Activated CD8-positive, alpha-beta T cell treated with anti-CD3 and anti-CD28 coated beads, Interleukin-2, amount 10 ng/mL, durations not matched to agents 7 days and 5 days (primary cell): ENCODE results near the gene MAZ. TPM values are rescaled to one million over a fixed set of nuclear protein-coding genes. Genes with fewer than 3 reads are reported as not detected.
"Not testable (repeated sequence)": the region's sequence is repeated elsewhere in the genome, so short reads cannot be mapped to it uniquely, and the experiment has no call there.

Source experiments
- ATAC-seq: fragments of 150-1000 bp; cut with Tn5 transposase; one replicate; pipeline ENCODE4 v1.10.0; 2021; ENCODE audit warnings: moderate library complexity
- CTCF ChIA-PET: fragments of 350-600 bp; sonication (Branson Sonifier 250); formaldehyde crosslinking; loops from one replicate; lab custom pipeline; 2021; ENCODE audit warnings: antibody characterized with exemption; lab: Charles Lee
- POLR2A ChIA-PET: fragments of 350-600 bp; sonication (Branson Sonifier 250); formaldehyde crosslinking; loops from one replicate; lab custom pipeline; 2021; ENCODE audit warnings: antibody characterized with exemption; lab: Charles Lee
- DNase-seq: peaks from one replicate; pipeline ENCODE4 v3.0.0-alpha.2; 2020
- H3K27ac Mint-ChIP-seq: one replicate; pipeline ENCODE4 v1.8.0; 2021; ENCODE audit warnings: mild to moderate bottlenecking, mixed read lengths
- H3K27me3 Mint-ChIP-seq: one replicate; pipeline ENCODE4 v1.8.0; 2021; ENCODE audit warnings: low read depth, mixed read lengths
- H3K36me3 Mint-ChIP-seq: one replicate; pipeline ENCODE4 v1.8.0; 2021; ENCODE audit warnings: low read depth, mixed read lengths
- H3K4me1 Mint-ChIP-seq: one replicate; pipeline ENCODE4 v1.8.0; 2021; ENCODE audit warnings: low read depth, mixed read lengths
- H3K4me3 Mint-ChIP-seq: one replicate; pipeline ENCODE4 v1.8.0; 2021; ENCODE audit warnings: mild to moderate bottlenecking, mixed read lengths
- H3K9me3 Mint-ChIP-seq: one replicate; pipeline ENCODE4 v1.8.0; 2022; ENCODE audit warnings: mixed read lengths; ENCODE audit not compliant: insufficient read depth
- total RNA-seq, 2 experiments: library from RNA; stranded (reverse); gene quantifications; one replicate each; pipeline ENCODE4 v1.2.3, GENCODE V29; 2021

The MAZ gene
- 100 to 1,000 TPM; 455 to 494 TPM for total RNA-seq

DNA sequence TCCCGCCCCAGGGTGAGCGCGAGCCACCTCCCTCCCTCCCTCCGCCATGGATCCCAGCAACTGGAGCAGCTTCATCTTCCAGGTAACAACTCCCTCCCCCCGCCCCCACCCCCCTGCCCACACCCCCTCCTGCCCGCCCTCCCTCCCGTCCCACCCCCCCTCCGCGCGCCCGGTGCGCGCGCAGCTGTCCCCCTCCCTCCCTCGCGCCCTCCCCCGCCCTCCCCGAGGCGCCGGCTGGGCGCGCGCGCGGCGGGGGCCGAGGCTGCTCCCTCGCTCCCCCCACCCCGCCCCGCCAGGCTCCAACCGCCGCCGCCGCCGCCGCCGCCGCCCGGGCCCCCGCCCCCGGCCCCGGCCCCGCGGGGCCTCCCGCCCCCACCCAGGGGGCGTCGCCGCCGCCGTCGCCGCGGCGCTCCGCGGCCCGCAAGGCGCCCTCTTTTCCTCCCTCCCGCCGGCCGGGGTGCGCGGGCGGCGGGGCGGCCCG lies at the start of gene MAZ:
Gene MAZ, plus strand, starts transcription at position 431 of the 481 bp plus-strand sequence. CDS start 173 bp downstream, outside the sequence.
- CTCF ChIA-PET, result interaction anchor here (0.8 to 4.4 kb wide), 6 partner anchors 11 to 200 kb away, joined by 3 to 70 read pairs (median 14); partner anchors contain the start of genes KIF22 and PAGR1
- H3K27ac Mint-ChIP-seq, result peak within 1 kb of the TSS; percentile 98
- H3K36me3 Mint-ChIP-seq, result peaks cover 71% of the 10 kb centered on the region
- H3K9me3 Mint-ChIP-seq, result no peaks in the 10 kb centered on the region
- POLR2A ChIA-PET, result interaction anchor here (0.6 to 4.8 kb wide), 7 partner anchors 10 to 140 kb away, joined by 3 to 57 read pairs (median 5); partner anchors contain the start of genes KIF22 and PAGR1
- DNase-seq, result no peak
- no peaks in the 10 kb centered on the region for H3K27me3 Mint-ChIP-seq
- peak within 1 kb of the TSS; percentile 96 for H3K4me3 Mint-ChIP-seq
- H3K4me1 Mint-ChIP-seq, result peaks cover 55% of the 10 kb centered on the region
- ATAC-seq, result no peak

GRCh38 chr16:29756654-29757053 lies 49.7 kb upstream of the MAZ start:
- Mint-ChIP-seq H3K4me3 (no peak overlapping the region), H3K27ac (no peak overlapping the region), H3K36me3 (no peaks in the 10 kb centered on the region), H3K9me3 (no peaks in the 10 kb centered on the region), H3K27me3 (no peaks in the 10 kb centered on the region), H3K4me1 (peaks cover 17% of the 10 kb centered on the region)
- ATAC-seq, result peak; percentile 16
- POLR2A ChIA-PET, result no interaction called here
- CTCF ChIA-PET, result interaction anchor here (1.5 kb wide), 2 partner anchors 28 to 33 kb away, joined by 4 to 8 read pairs; partner anchors contain the start of gene KIF22
- no peak for DNase-seq

GRCh38 chr16:29757086-29757485 lies 49.2 kb upstream of the MAZ start:
- H3K36me3 Mint-ChIP-seq, POLR2A ChIA-PET, DNase-seq, H3K9me3 Mint-ChIP-seq, H3K27me3 Mint-ChIP-seq, ATAC-seq, H3K27ac Mint-ChIP-seq, H3K4me3 Mint-ChIP-seq: not testable (repeated sequence)
- CTCF ChIA-PET, result interaction anchor here (1.5 kb wide), 2 partner anchors 28 to 33 kb away, joined by 4 to 8 read pairs; partner anchors contain the start of gene KIF22
- H3K4me1 Mint-ChIP-seq, result peaks cover 17% of the 10 kb centered on the region

GRCh38 chr16:29757950-29758466 lies 48.3 kb upstream of the MAZ start:
- POLR2A ChIA-PET, result interaction anchor here (1.4 kb wide), 1 partner anchor 32 kb away, joined by 4 read pairs; the partner anchor contains the start of gene KIF22

GRCh38 chr16:29760567-29761279 lies 45.6 kb upstream of the MAZ start:
- DNase-seq (no peak), ATAC-seq (peak; percentile 36)
- Mint-ChIP-seq H3K27ac (no peak overlapping the region), H3K4me1 (peaks cover 7% of the 10 kb centered on the region), H3K4me3 (no peak overlapping the region), H3K9me3 (no peaks in the 10 kb centered on the region), H3K36me3 (no peaks in the 10 kb centered on the region), H3K27me3 (peaks cover 3% of the 10 kb centered on the region)
- ChIA-PET POLR2A (no interaction called here), CTCF (interaction anchor here (0.9 to 1.1 kb wide), 2 partner anchors 22 to 30 kb away, joined by 3 to 6 read pairs; partner anchors contain the start of gene KIF22)

More at GRCh38 chr16:29757950-29758466, 48.3 kb upstream of the MAZ start:
- Mint-ChIP-seq H3K4me3 (no peak overlapping the region), H3K27ac (no peak overlapping the region), H3K27me3 (peaks cover 2% of the 10 kb centered on the region), H3K4me1 (peaks cover 17% of the 10 kb centered on the region), H3K9me3 (no peaks in the 10 kb centered on the region), H3K36me3 (no peaks in the 10 kb centered on the region)
- DNase-seq, result no peak
- CTCF ChIA-PET, result interaction anchor here (1.2 to 1.5 kb wide), 4 partner anchors 10 to 32 kb away, joined by 3 to 8 read pairs (median 4); partner anchors contain the start of gene KIF22
- no peak for ATAC-seq

GRCh38 chr16:29761280-29761651 lies 45.1 kb upstream of the MAZ start:
- H3K9me3 Mint-ChIP-seq, H3K27me3 Mint-ChIP-seq, H3K36me3 Mint-ChIP-seq, DNase-seq, H3K4me3 Mint-ChIP-seq, H3K27ac Mint-ChIP-seq, H3K4me1 Mint-ChIP-seq, POLR2A ChIA-PET, CTCF ChIA-PET, ATAC-seq: not testable (repeated sequence)

GRCh38 chr16:29761882-29762281 lies 44.4 kb upstream of the MAZ start:
- Mint-ChIP-seq H3K4me1 (peaks cover 4% of the 10 kb centered on the region), H3K27ac (no peak overlapping the region), H3K9me3 (no peaks in the 10 kb centered on the region), H3K27me3 (peaks cover 3% of the 10 kb centered on the region), H3K4me3 (no peak overlapping the region), H3K36me3 (no peaks in the 10 kb centered on the region)
- ChIA-PET POLR2A (no interaction called here), CTCF (no interaction called here)
- DNase-seq (no peak), ATAC-seq (no peak)

GRCh38 chr16:29763326-29763725 lies 43.0 kb upstream of the MAZ start:
- no peaks in the 10 kb centered on the region for H3K36me3 Mint-ChIP-seq
- ATAC-seq, result no peak
- no peaks in the 10 kb centered on the region for H3K4me1 Mint-ChIP-seq
- CTCF ChIA-PET, result no interaction called here
- peaks cover 3% of the 10 kb centered on the region for H3K27me3 Mint-ChIP-seq
- H3K9me3 Mint-ChIP-seq, result no peaks in the 10 kb centered on the region
- DNase-seq, result no peak
- no peak overlapping the region for H3K27ac Mint-ChIP-seq
- no peak overlapping the region for H3K4me3 Mint-ChIP-seq
- POLR2A ChIA-PET, result no interaction called here

- Mint-ChIP-seq H3K4me1 (no peaks in the 10 kb centered on the region), H3K36me3 (no peaks in the 10 kb centered on the region), H3K27ac (no peak overlapping the region), H3K4me3 (no peak overlapping the region), H3K27me3 (peaks cover 3% of the 10 kb centered on the region), H3K9me3 (no peaks in the 10 kb centered on the region)
- ChIA-PET POLR2A (no interaction called here), CTCF (no interaction called here)
- DNase-seq, result no peak
- ATAC-seq, result no peak
Observed at GRCh38 chr16:29765167-29766032, 40.9 kb upstream of the MAZ start.

GRCh38 chr16:29766571-29766970 lies 39.8 kb upstream of the MAZ start:
- Mint-ChIP-seq H3K27ac (no peak overlapping the region), H3K4me3 (no peak overlapping the region), H3K4me1 (no peaks in the 10 kb centered on the region), H3K9me3 (no peaks in the 10 kb centered on the region), H3K36me3 (no peaks in the 10 kb centered on the region), H3K27me3 (peaks cover 3% of the 10 kb centered on the region)
- no peak for ATAC-seq
- POLR2A ChIA-PET, result no interaction called here
- CTCF ChIA-PET, result interaction anchor here (1.0 kb wide), 1 partner anchor 18 kb away, joined by 3 read pairs; no protein-coding TSS in a partner anchor
- DNase-seq, result no peak

DNA sequence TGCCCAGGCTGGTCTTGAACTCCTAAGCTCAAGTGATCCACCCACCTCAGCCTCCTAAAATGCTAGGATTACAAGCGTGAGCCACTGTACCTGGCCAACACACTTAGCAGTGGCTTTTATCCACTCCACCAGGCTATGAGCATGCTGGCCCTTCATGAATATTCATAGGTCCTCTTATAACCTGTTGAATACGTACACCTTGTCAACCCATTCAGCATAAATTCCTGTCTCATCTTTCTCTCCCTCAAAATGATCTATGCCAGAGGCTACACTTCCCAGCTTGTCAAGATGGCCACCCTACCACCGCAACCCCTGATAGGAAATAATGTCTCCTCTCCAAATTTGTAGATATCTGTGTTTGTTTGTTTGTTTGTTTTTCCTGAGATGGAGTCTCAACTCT lies 39.3 kb upstream of the MAZ start:
- Mint-ChIP-seq H3K4me3 (no peak overlapping the region), H3K9me3 (no peaks in the 10 kb centered on the region), H3K27ac (peak overlapping the region; percentile 44), H3K27me3 (peaks cover 3% of the 10 kb centered on the region), H3K36me3 (no peaks in the 10 kb centered on the region), H3K4me1 (no peaks in the 10 kb centered on the region)
- no peak for ATAC-seq
- CTCF ChIA-PET, result interaction anchor here (1.0 kb wide), 1 partner anchor 18 kb away, joined by 3 read pairs; no protein-coding TSS in a partner anchor
- POLR2A ChIA-PET, result no interaction called here
- no peak for DNase-seq
